Esophagus squamous epithelium (tissue), 5 donors: ENCODE measurements around the gene RAD51C. TPM values are rescaled to one million over a fixed set of nuclear protein-coding genes. Genes with fewer than 3 reads are reported as not detected.

Source experiments
- DNase-seq: peaks from one replicate; lab custom pipeline; 2025; lab: John Stamatoyannopoulos, UW
- H3K27ac ChIP-seq, 4 donors: fragments of 200-600 bp; sonication (generic); one replicate each; pipeline ENCODE4 v1.5.1; 2016 to 2019; ENCODE audit warnings: mild to moderate bottlenecking in 1 of 4
- H3K27me3 ChIP-seq, 4 donors: fragments of 200-600 bp; sonication (generic); 1 replicate in 3 of 4; 2 replicates in 1 of 4; pipeline versions ENCODE4 v1.5.1 to v1.6.0; 2017 to 2021; ENCODE audit warnings: antibody characterized with exemption in 1 of 4
- H3K36me3 ChIP-seq, 3 donors: fragments of 200-600 bp; sonication (generic); one replicate each; pipeline ENCODE4 v1.5.1; 2016 to 2019
- H3K4me1 ChIP-seq, 3 donors: fragments of 200-600 bp; sonication (generic); one replicate each; pipeline ENCODE4 v1.5.1; 2017 to 2019
- H3K4me3 ChIP-seq, 4 donors: fragments of 200-600 bp; sonication (generic); 1 replicate in 3 of 4; 2 replicates in 1 of 4; pipeline ENCODE4 v1.5.1; 2016 to 2019; ENCODE audit warnings: mild to moderate bottlenecking in 2 of 4, moderate library complexity in 1 of 4
- H3K9me3 ChIP-seq, 3 donors: fragments of 200-600 bp; sonication (generic); one replicate each; pipeline ENCODE4 v1.5.1; 2016 to 2019
- CTCF ChIP-seq, 6 experiments: fragments of 450-650 bp in 4 of 6; fragments of 200-600 bp in 2 of 6; sonication (generic) in 2 of 6; IDR thresholded peaks; one replicate each; pipeline ENCODE4 v1.5.1; 2016 to 2019; ENCODE audit warnings: antibody characterized with exemption in 6 of 6, mild to moderate bottlenecking in 4 of 6, moderate library complexity in 4 of 6
- POLR2A ChIP-seq, 4 donors: fragments of 450-650 bp; IDR thresholded peaks; one replicate each; pipeline ENCODE4 v1.6.1; 2017; ENCODE audit warnings: antibody characterized with exemption in 4 of 4, mild to moderate bottlenecking in 4 of 4, moderate library complexity in 3 of 4
- WGBS, 2 donors: methylation state at CpG; one replicate each; pipeline ENCODE4 v1.1.5; 2018; 5-methylcytosine and 5-hydroxymethylcytosine counted together
- intact Hi-C: fragments of 100-400 bp; cut with DNase I; formaldehyde crosslinking; loops from one replicate; pipeline ENCODE4 v1.15.0; 2022
- total RNA-seq, 4 donors: library from RNA; depleted of rRNA; stranded (reverse); fragments of >200 nt; gene quantifications; one replicate each; pipeline ENCODE4 v1.1.0, GENCODE V29; 2016
- donor health status: DM: yes; HTN: yes; CAD: no.

Gene RAD51C
- total RNA-seq, 4 donors from 2014 or later = 11.6 to 19.2 (median 14.6) TPM

- Histone ChIP-seq H3K36me3 (peaks cover 0 to 57% (median 0%) of the 10 kb centered on the region in 3 donors), H3K27ac (no peak overlapping the region), H3K27me3 (no peaks in the 10 kb centered on the region), H3K9me3 (no peaks in the 10 kb centered on the region), H3K4me3 (no peak overlapping the region), H3K4me1 (no peaks in the 10 kb centered on the region)
- DNase-seq = no peak
- TF ChIP-seq POLR2A (IDR thresholded peaks at IDR 0.05) (no peak), CTCF (IDR thresholded peaks at IDR 0.05) (no peak)
- WGBS, 2 donors = 91 to 94% methylated on average over 1 of the region's 1 CpG
- intact Hi-C loops = no loop called here
Observed at GRCh38 chr17:58722274-58722673, 29.9 kb downstream of the RAD51C start.

- no peak for DNase-seq
- Histone ChIP-seq H3K27ac (no peak overlapping the region), H3K27me3 (no peaks in the 10 kb centered on the region), H3K4me1 (no peaks in the 10 kb centered on the region), H3K36me3 (peaks cover 0 to 53% (median 0%) of the 10 kb centered on the region in 3 donors), H3K9me3 (no peaks in the 10 kb centered on the region), H3K4me3 (no peak overlapping the region)
- intact Hi-C loops = no loop called here
- no peak for TF ChIP-seq CTCF (IDR thresholded peaks at IDR 0.05)
- TF ChIP-seq POLR2A (IDR thresholded peaks at IDR 0.05) = no peak
- WGBS, 2 donors = 96 to 100% methylated on average over 2 of the region's 2 CpGs
Observed at GRCh38 chr17:58722696-58723095, 30.3 kb downstream of the RAD51C start.

- 30 to 33% methylated on average over 1 of the region's 1 CpG for WGBS, 2 donors
- intact Hi-C loops = no loop called here
- no peak for DNase-seq
- Histone ChIP-seq H3K27ac (no peak overlapping the region), H3K4me1 (no peaks in the 10 kb centered on the region), H3K27me3 (no peaks in the 10 kb centered on the region), H3K9me3 (no peaks in the 10 kb centered on the region), H3K36me3 (peaks cover 0 to 24% (median 0%) of the 10 kb centered on the region in 3 donors), H3K4me3 (no peak overlapping the region)
- TF ChIP-seq POLR2A (IDR thresholded peaks at IDR 0.05) (no peak), CTCF (IDR thresholded peaks at IDR 0.05) (no peak)
Observed at GRCh38 chr17:58728798-58729197, 36.4 kb downstream of the RAD51C start.

- no peaks in the 10 kb centered on the region for H3K9me3 ChIP-seq
- H3K27me3 ChIP-seq = no peaks in the 10 kb centered on the region
- intact Hi-C loops = no loop called here
- no peak for TF ChIP-seq CTCF (IDR thresholded peaks at IDR 0.05)
- TF ChIP-seq POLR2A (IDR thresholded peaks at IDR 0.05) = no peak
- H3K36me3 ChIP-seq = peaks cover 0 to 14% (median 0%) of the 10 kb centered on the region in 3 donors
- no peak overlapping the region for H3K4me3 ChIP-seq
- H3K4me1 ChIP-seq = no peaks in the 10 kb centered on the region
- H3K27ac ChIP-seq = no peak overlapping the region
- DNase-seq = no peak
Observed at GRCh38 chr17:58730937-58731336, 38.5 kb downstream of the RAD51C start.

- WGBS, 2 donors = 86 to 91% methylated on average over 3 of the region's 3 CpGs
- intact Hi-C loops = no loop called here
- no peaks in the 10 kb centered on the region for H3K27me3 ChIP-seq
Observed at GRCh38 chr17:58734040-58734439, 41.6 kb downstream of the RAD51C start.

More at GRCh38 chr17:58734040-58734439, 41.6 kb downstream of the RAD51C start:
- no peaks in the 10 kb centered on the region for H3K9me3 ChIP-seq
- H3K36me3 ChIP-seq = peaks cover 0 to 8% (median 0%) of the 10 kb centered on the region in 3 donors
- no peak for TF ChIP-seq CTCF (IDR thresholded peaks at IDR 0.05)
- TF ChIP-seq POLR2A (IDR thresholded peaks at IDR 0.05) = no peak
- H3K4me1 ChIP-seq = no peaks in the 10 kb centered on the region
- no peak overlapping the region for H3K4me3 ChIP-seq
- H3K27ac ChIP-seq = no peak overlapping the region
- no peak for DNase-seq
